Prostate gland (tissue), 2 donors: Measurements from ENCODE around the gene EFNA3. TPM values are rescaled to one million over a fixed set of nuclear protein-coding genes. Genes with fewer than 3 reads are reported as not detected.

ENCODE experiments used
- DNase-seq: peaks from one replicate; pipeline ENCODE4 v3.0.0-alpha.2; 2019; ENCODE audit warnings: low spot score
- H3K27ac ChIP-seq, 2 donors: fragments of 200-600 bp; sonication (generic); 2 replicates each; pipeline ENCODE4 v1.5.1; 2017 to 2019
- H3K27me3 ChIP-seq: fragments of 200-600 bp; sonication (generic); replicated peaks from 2 replicates; pipeline ENCODE4 v1.5.1; 2019; ENCODE audit not compliant: insufficient read depth
- H3K36me3 ChIP-seq, 2 donors: fragments of 200-600 bp; sonication (generic); 1 replicate in 1 of 2; 2 replicates in 1 of 2; pipeline versions ENCODE4 v1.5.1 to v1.8.1; 2017 to 2019
- H3K4me1 ChIP-seq: fragments of 200-600 bp; sonication (generic); replicated peaks from 2 replicates; pipeline ENCODE4 v1.5.1; 2019
- H3K4me3 ChIP-seq, 2 donors: fragments of 200-600 bp; sonication (generic); 2 replicates each; pipeline ENCODE4 v1.5.1; 2017 to 2019
- H3K9me3 ChIP-seq: fragments of 200-600 bp; sonication (generic); 2 replicates; pipeline ENCODE4 v1.5.1; 2017
- POLR2A ChIP-seq: fragments of 450-650 bp; IDR thresholded peaks from one replicate; pipeline ENCODE4 v1.6.1; 2016; ENCODE audit warnings: antibody characterized with exemption, mild to moderate bottlenecking
- POLR2AphosphoS5 ChIP-seq: sonication (generic); formaldehyde crosslinking; IDR thresholded peaks from one replicate; pipeline ENCODE4 v1.6.1; 2017; ENCODE audit warnings: antibody characterized with exemption
- WGBS: methylation state at CpG from one replicate; pipeline ENCODE4 v1.1.5; 2018; 5-methylcytosine and 5-hydroxymethylcytosine counted together
- intact Hi-C: fragments of 100-400 bp; cut with DNase I; formaldehyde crosslinking; loops from one replicate; pipeline ENCODE4 v1.14.2; 2022
- total RNA-seq, 2 donors: library from RNA; depleted of rRNA; stranded (reverse); fragments of >200 nt; gene quantifications; one replicate each; pipeline ENCODE4 v1.1.0, GENCODE V29; 2016
- TF ChIP-seq, protein P1 (sequence below), 4 experiments: fragments of 200-600 bp in 2 of 4; fragments of 450-650 bp in 2 of 4; sonication (generic) in 2 of 4; IDR thresholded peaks; 1 replicate in 3 of 4; 2 replicates in 1 of 4; pipeline ENCODE4 v1.5.1; 2016 to 2019; ENCODE audit warnings: antibody characterized with exemption in 4 of 4, mild to moderate bottlenecking in 2 of 4, moderate library complexity in 2 of 4

Gene EFNA3
- total RNA-seq, 2 donors from 2014 or later = 5.9 to 8.4 TPM

DNA sequence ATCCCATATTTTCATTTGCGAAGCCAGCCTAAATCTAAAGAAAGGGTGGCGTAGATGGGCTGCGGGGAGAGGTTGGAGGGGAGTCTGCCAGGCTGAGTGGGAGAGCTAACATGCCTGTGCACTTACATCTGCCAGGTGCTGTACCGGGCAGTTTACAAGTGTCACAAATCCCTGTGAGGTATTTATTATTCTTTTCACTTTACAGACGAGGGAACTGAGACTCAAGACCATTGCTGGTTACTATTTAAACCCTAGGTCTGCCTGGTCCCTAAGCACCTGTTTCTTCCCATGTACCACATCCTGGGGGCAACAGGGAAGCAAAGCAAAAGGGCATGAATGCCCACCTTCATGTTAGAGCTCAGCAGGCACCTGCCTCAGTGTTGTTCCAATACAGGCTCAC is 29.7 kb downstream of the EFNA3 start:
- H3K9me3 ChIP-seq = no peaks in the 10 kb centered on the region
- no peaks in the 10 kb centered on the region for H3K27me3 ChIP-seq
- TF ChIP-seq POLR2A = no peak
- TF ChIP-seq POLR2AphosphoS5 = no peak
- TF ChIP-seq, protein P1, sequence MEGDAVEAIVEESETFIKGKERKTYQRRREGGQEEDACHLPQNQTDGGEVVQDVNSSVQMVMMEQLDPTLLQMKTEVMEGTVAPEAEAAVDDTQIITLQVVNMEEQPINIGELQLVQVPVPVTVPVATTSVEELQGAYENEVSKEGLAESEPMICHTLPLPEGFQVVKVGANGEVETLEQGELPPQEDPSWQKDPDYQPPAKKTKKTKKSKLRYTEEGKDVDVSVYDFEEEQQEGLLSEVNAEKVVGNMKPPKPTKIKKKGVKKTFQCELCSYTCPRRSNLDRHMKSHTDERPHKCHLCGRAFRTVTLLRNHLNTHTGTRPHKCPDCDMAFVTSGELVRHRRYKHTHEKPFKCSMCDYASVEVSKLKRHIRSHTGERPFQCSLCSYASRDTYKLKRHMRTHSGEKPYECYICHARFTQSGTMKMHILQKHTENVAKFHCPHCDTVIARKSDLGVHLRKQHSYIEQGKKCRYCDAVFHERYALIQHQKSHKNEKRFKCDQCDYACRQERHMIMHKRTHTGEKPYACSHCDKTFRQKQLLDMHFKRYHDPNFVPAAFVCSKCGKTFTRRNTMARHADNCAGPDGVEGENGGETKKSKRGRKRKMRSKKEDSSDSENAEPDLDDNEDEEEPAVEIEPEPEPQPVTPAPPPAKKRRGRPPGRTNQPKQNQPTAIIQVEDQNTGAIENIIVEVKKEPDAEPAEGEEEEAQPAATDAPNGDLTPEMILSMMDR (IDR thresholded peaks at IDR 0.05) = no peak
- no peaks in the 10 kb centered on the region for H3K36me3 ChIP-seq
- no peak overlapping the region for H3K4me3 ChIP-seq
- 53% methylated on average over 5 of the region's 5 CpGs for WGBS
- intact Hi-C loops = no loop called here
- DNase-seq = no peak
- no peaks in the 10 kb centered on the region for H3K4me1 ChIP-seq
- H3K27ac ChIP-seq = no peak overlapping the region

DNA sequence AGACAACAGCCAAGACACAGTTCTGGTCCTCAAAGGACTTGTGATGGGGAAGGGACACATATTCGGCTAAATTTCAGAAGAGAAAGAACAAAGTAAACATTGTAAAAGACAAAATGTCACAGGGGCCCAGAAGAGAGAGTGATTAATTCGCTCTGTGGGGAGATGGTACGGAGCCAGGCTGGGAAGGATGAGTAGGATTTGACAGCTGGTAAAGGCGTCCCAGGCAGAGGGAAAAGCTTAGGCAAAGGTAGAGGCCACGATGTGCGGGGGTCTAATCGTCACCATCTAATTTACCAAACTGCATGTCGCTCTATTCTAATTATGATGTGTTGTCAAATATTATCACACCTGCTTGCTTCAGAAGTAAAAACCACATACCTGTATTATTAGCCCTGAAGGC is 31.7 kb downstream of the EFNA3 start:
- whole genome bisulfite sequencing = 23% methylated on average over 8 of the region's 8 CpGs
- H3K4me1 ChIP-seq = no peaks in the 10 kb centered on the region
- H3K9me3 ChIP-seq = no peaks in the 10 kb centered on the region
- DNase-seq = no peak
- H3K27ac ChIP-seq = no peak overlapping the region
- TF ChIP-seq, protein P1 (IDR thresholded peaks at IDR 0.05) = no peak
- no peak for TF ChIP-seq POLR2AphosphoS5
- no peak for TF ChIP-seq POLR2A
- H3K4me3 ChIP-seq = no peak overlapping the region
- no peaks in the 10 kb centered on the region for H3K36me3 ChIP-seq
- no peaks in the 10 kb centered on the region for H3K27me3 ChIP-seq
- intact Hi-C loops = no loop called here

DNA sequence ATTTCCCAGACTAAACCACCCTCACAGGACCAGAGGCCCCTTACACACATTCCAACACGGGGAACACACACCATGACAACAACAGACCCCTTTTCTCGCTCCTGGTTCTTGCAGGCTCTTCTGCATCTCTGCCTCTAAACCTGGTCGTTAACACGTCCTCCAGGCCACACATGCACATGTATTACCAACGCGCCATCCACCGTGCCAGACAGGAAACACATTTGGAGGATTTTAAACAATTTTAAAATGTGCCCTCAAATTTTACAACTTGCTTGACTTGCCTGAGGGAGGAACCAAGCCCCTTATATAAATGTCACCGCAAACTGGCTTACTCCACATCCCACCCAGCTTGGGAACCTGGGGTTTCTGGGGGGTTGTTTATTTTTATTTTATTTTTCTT is 32.2 kb downstream of the EFNA3 start:
- no peaks in the 10 kb centered on the region for H3K4me1 ChIP-seq
- no peaks in the 10 kb centered on the region for H3K27me3 ChIP-seq
- intact Hi-C loops = no loop called here
- WGBS = 38% methylated on average over 8 of the region's 8 CpGs
- DNase-seq = no peak
- no peak for TF ChIP-seq POLR2A
- TF ChIP-seq, protein P1 (IDR thresholded peaks at IDR 0.05) = no peak
- TF ChIP-seq POLR2AphosphoS5 = no peak
- H3K27ac ChIP-seq = no peak overlapping the region
- H3K9me3 ChIP-seq = no peaks in the 10 kb centered on the region
- no peaks in the 10 kb centered on the region for H3K36me3 ChIP-seq
- H3K4me3 ChIP-seq = no peak overlapping the region

DNA sequence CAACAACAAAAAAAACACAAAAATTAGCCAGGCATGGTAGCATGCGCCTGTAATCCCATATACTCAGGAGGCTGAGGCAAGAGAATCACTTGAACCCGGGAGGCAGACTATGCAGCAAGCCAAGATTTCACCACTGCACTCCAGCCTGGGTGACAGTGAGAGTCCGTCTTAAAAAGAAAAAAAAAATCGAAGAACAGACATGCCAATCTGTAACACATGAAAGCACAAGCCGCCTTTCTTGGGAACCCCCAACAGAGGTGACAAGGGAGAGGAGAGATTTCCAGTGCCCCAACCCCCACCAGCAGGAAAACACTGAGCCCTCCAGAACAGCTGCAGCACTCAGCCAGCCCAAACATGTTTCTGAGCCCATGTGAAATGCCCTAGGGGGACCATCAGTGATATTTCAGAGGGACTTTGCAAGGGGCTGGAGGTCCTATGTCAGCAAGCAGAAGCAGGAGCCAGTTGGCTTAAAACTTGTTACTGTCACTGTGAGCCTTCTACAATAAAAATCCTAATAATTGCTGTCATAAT is 34.9 kb downstream of the EFNA3 start:
- Histone ChIP-seq H3K4me3 (no peak overlapping the region), H3K27me3 (no peaks in the 10 kb centered on the region), H3K36me3 (no peaks in the 10 kb centered on the region), H3K4me1 (no peaks in the 10 kb centered on the region), H3K9me3 (no peaks in the 10 kb centered on the region), H3K27ac (no peak overlapping the region)
- no peak for TF ChIP-seq POLR2AphosphoS5
- TF ChIP-seq, protein P1 (IDR thresholded peaks at IDR 0.05) = no peak
- no peak for TF ChIP-seq POLR2A
- intact Hi-C loops = no loop called here
- DNase-seq = no peak
- 59% methylated on average over 5 of the region's 5 CpGs for WGBS

DNA sequence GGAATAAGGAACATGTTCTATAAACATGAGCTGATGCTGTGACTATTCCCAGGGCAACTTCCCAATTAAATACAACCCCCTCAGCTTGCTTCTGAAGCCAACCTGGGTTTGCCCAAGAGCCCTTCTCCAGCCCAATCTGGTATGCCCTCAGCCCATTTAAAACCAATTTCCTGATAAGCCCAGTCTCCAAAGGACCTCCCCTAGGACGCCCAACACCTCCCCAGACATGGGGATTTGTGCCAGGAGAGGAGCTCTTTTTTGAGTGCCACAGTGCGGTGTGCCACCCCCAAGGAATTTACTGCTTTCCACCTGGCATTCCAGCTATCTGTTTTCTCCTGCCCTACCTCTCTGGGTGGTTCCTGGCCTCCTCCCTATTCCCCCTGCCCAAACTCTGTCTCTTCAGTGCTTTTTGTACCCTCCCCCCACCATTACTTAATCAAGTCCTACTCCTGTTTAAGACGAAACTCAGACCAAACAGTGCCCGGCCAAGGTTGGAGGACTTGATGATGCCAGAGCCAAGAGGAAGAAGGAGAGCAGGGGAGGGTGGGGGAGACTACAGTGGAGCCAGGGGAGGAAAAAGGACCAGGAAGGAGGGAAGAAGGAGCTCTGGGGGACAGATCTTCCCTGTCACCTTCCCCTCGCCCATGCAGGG is 37.6 kb downstream of the EFNA3 start:
- 36% methylated on average over 5 of the region's 5 CpGs for WGBS
- DNase-seq = no peak
- Histone ChIP-seq H3K4me1 (no peaks in the 10 kb centered on the region), H3K4me3 (no peak overlapping the region), H3K9me3 (no peaks in the 10 kb centered on the region), H3K27me3 (no peaks in the 10 kb centered on the region), H3K27ac (no peak overlapping the region), H3K36me3 (no peaks in the 10 kb centered on the region)
- TF ChIP-seq POLR2A = no peak
- TF ChIP-seq, protein P1 (IDR thresholded peaks at IDR 0.05) = no peak
- no peak for TF ChIP-seq POLR2AphosphoS5
- intact Hi-C loops = no loop called here
